ENCODE data around the gene USP13. TPM values are rescaled to one million over a fixed set of nuclear protein-coding genes. Genes with fewer than 3 reads are reported as not detected.

The USP13 gene
- total RNA-seq, 2 experiments from 2014 or later, result 25.8 to 49.7 TPM

GRCh38 chr3:179663093-179663492 is 10.3 kb downstream of the USP13 start:
- H3K79me2 ChIP-seq (ENCODE audit: insufficient read depth, low read depth, low read length), result peaks cover 99% of the 10 kb centered on the region

GRCh38 chr3:179666030-179666429 is 13.2 kb downstream of the USP13 start:
- no peak overlapping the region for H3K4me2 ChIP-seq (ENCODE audit: low read length)
- intact Hi-C loops (cut with micrococcal nuclease; ENCODE audit: unreplicated experiment), result no loop called here
- TF ChIP-seq EZH2phosphoT487 (IDR thresholded peaks at IDR 0.05; ENCODE audit: borderline replicate concordance, low read depth, low read length) (no peak), CTCF (conservative IDR thresholded peaks at IDR 0.05; ENCODE audit: low read length) (no peak)
- H3K4me3 ChIP-seq (ENCODE audit: low read depth, low read length, poor library complexity, severe bottlenecking), result no peak overlapping the region
- no peak overlapping the region for H2AFZ ChIP-seq (ENCODE audit: low read length)
- H3K9me2 ChIP-seq (ENCODE audit: insufficient read depth, low read length), result no peaks in the 10 kb centered on the region
- H3K9me3 ChIP-seq (ENCODE audit: low read length), result no peaks in the 10 kb centered on the region
- peaks cover 99% of the 10 kb centered on the region for H3K79me2 ChIP-seq (ENCODE audit: insufficient read depth, low read depth, low read length)
- H3K4me1 ChIP-seq (ENCODE audit: insufficient read depth, low read length, poor library complexity, severe bottlenecking), result no peaks in the 10 kb centered on the region
- POLR2A ChIA-PET, result no interaction called here
- CTCF ChIA-PET (ENCODE audit: unreplicated experiment), result no interaction called here
- no peak for DNase-seq (ENCODE audit: low spot score)
- peaks cover 20% of the 10 kb centered on the region for H3K36me3 ChIP-seq (ENCODE audit: insufficient read depth, low read length)
- H4K20me1 ChIP-seq (ENCODE audit: insufficient read depth, low read length), result peaks cover 13% of the 10 kb centered on the region; the same call in 1 of the 2 replicates
- BruUV-seq (replicated peaks), result no TSS peak
- no peak overlapping the region for H3K27ac ChIP-seq (ENCODE audit: low read depth, low read length, poor library complexity, severe bottlenecking)

More at GRCh38 chr3:179663093-179663492, 10.3 kb downstream of the USP13 start:
- intact Hi-C loops (cut with micrococcal nuclease; ENCODE audit: unreplicated experiment), result no loop called here
- Histone ChIP-seq H3K9me2 (ENCODE audit: insufficient read depth, low read length) (no peaks in the 10 kb centered on the region), H3K4me3 (ENCODE audit: low read depth, low read length, poor library complexity, severe bottlenecking) (no peak overlapping the region), H4K20me1 (ENCODE audit: insufficient read depth, low read length) (peaks cover 32% of the 10 kb centered on the region), H3K36me3 (ENCODE audit: insufficient read depth, low read length) (peaks cover 25% of the 10 kb centered on the region), H2AFZ (ENCODE audit: low read length) (no peak overlapping the region), H3K9me3 (ENCODE audit: low read length) (no peaks in the 10 kb centered on the region), H3K4me1 (ENCODE audit: insufficient read depth, low read length, poor library complexity, severe bottlenecking) (peaks cover 5% of the 10 kb centered on the region), H3K27ac (ENCODE audit: low read depth, low read length, poor library complexity, severe bottlenecking) (no peak overlapping the region), H3K4me2 (ENCODE audit: low read length) (no peak overlapping the region)
- ChIA-PET POLR2A (interaction anchor here (0.5 to 1.5 kb wide), 2 partner anchors 8 to 110 kb away, joined by 3 to 7 read pairs; no protein-coding TSS in a partner anchor), CTCF (ENCODE audit: unreplicated experiment) (no interaction called here)
- no peak for DNase-seq (ENCODE audit: low spot score)
- BruUV-seq (replicated peaks), result no TSS peak
- no peak for TF ChIP-seq CTCF (conservative IDR thresholded peaks at IDR 0.05; ENCODE audit: low read length)
- no peak for TF ChIP-seq EZH2phosphoT487 (IDR thresholded peaks at IDR 0.05; ENCODE audit: borderline replicate concordance, low read depth, low read length)

GRCh38 chr3:179666436-179667035 is 13.7 kb downstream of the USP13 start:
- intact Hi-C loops (cut with micrococcal nuclease; ENCODE audit: unreplicated experiment), result no loop called here
- H3K27ac ChIP-seq (ENCODE audit: low read depth, low read length, poor library complexity, severe bottlenecking), result no peak overlapping the region
- no peaks in the 10 kb centered on the region for H3K9me3 ChIP-seq (ENCODE audit: low read length)
- H3K79me2 ChIP-seq (ENCODE audit: insufficient read depth, low read depth, low read length), result peaks cover 99% of the 10 kb centered on the region
- no peaks in the 10 kb centered on the region for H3K4me1 ChIP-seq (ENCODE audit: insufficient read depth, low read length, poor library complexity, severe bottlenecking)
- no TSS peak for BruUV-seq (replicated peaks)
- H3K9me2 ChIP-seq (ENCODE audit: insufficient read depth, low read length), result no peaks in the 10 kb centered on the region
- ChIA-PET CTCF (ENCODE audit: unreplicated experiment) (no interaction called here), POLR2A (interaction anchor here (0.7 kb wide), 1 partner anchor 52 kb away, joined by 3 read pairs; no protein-coding TSS in a partner anchor)
- DNase-seq (ENCODE audit: low spot score), result no peak
- no peak overlapping the region for H3K4me2 ChIP-seq (ENCODE audit: low read length)
- peaks cover 19% of the 10 kb centered on the region for H3K36me3 ChIP-seq (ENCODE audit: insufficient read depth, low read length)
- TF ChIP-seq EZH2phosphoT487 (IDR thresholded peaks at IDR 0.05; ENCODE audit: borderline replicate concordance, low read depth, low read length) (no peak), CTCF (conservative IDR thresholded peaks at IDR 0.05; ENCODE audit: low read length) (no peak)
- peaks cover 13% of the 10 kb centered on the region for H4K20me1 ChIP-seq (ENCODE audit: insufficient read depth, low read length)
- H3K4me3 ChIP-seq (ENCODE audit: low read depth, low read length, poor library complexity, severe bottlenecking), result no peak overlapping the region
- no peak overlapping the region for H2AFZ ChIP-seq (ENCODE audit: low read length)

Data from OCI-LY7 (cell line).